Neural cell (in vitro differentiated cells): ENCODE results near the gene DHX34.

Source experiments
- CTCF ChIP-seq: fragments of 450-650 bp; IDR thresholded peaks from 2 replicates; pipeline ENCODE4 v1.5.1; 2014; ENCODE audit warnings: antibody characterized with exemption, mild to moderate bottlenecking, moderate library complexity; ENCODE audit not compliant: poor library complexity, severe bottlenecking
- EP300 ChIP-seq: fragments of 450-650 bp; conservative IDR thresholded peaks from 2 replicates; pipeline ENCODE4 v1.6.1; 2014; ENCODE audit warnings: antibody characterized with exemption, mild to moderate bottlenecking, moderate library complexity; ENCODE audit not compliant: poor library complexity, severe bottlenecking
- TAF1 ChIP-seq: IDR thresholded peaks from 2 replicates; pipeline ENCODE4 v1.6.1; 2012; ENCODE audit warnings: low read depth

- TF ChIP-seq CTCF (no peak), EP300 (no peak), TAF1 (no peak)
These were observed 70.7 kb downstream of the DHX34 start for GRCh38 chr19:47419789-47420188.
